GM19463 (cell line): Measurements from ENCODE around the gene PRKX.
"Not testable (repeated sequence)": the region's sequence is repeated elsewhere in the genome, so short reads cannot be mapped to it uniquely, and the experiment has no call there.

Experiments used
- ATAC-seq: cut with Tn5 transposase; IDR thresholded peaks from one replicate; pipeline ENCODE4 v1.9.1; 2021; ENCODE audit warnings: mild to moderate bottlenecking, moderate library complexity; ENCODE audit not compliant: unreplicated experiment

The PRKX gene

GRCh38 chrX:3713225-3713936 is at the start of gene PRKX:
Gene PRKX, minus strand, starts transcription at chrX:3713649. Its CDS starts 396 bp downstream, at chrX:3713253.
- ATAC-seq = peak; percentile 85

GRCh38 chrX:3763111-3763510 is 49.7 kb upstream of the PRKX start:
- ATAC-seq = no peak

GRCh38 chrX:3757510-3758025 is 44.1 kb upstream of the PRKX start:
- no peak for ATAC-seq

GRCh38 chrX:3748052-3748559 is 34.7 kb upstream of the PRKX start:
- ATAC-seq = no peak

GRCh38 chrX:3743801-3744439 is 30.5 kb upstream of the PRKX start:
- ATAC-seq = no peak

GRCh38 chrX:3740946-3741345 is 27.5 kb upstream of the PRKX start:
- not testable (repeated sequence) for ATAC-seq

- ATAC-seq = no peak
Observed at GRCh38 chrX:3738509-3738908, 25.1 kb upstream of the PRKX start.

- not testable (repeated sequence) for ATAC-seq
Observed at GRCh38 chrX:3736536-3736935, 23.1 kb upstream of the PRKX start.

GRCh38 chrX:3735891-3736290 is 22.4 kb upstream of the PRKX start:
- ATAC-seq = not testable (repeated sequence)

- ATAC-seq = not testable (repeated sequence)
Observed at GRCh38 chrX:3734456-3734855, 21.0 kb upstream of the PRKX start.

- ATAC-seq = no peak
Observed at GRCh38 chrX:3733043-3733430, 19.6 kb upstream of the PRKX start.

GRCh38 chrX:3732326-3733042 is 19.0 kb upstream of the PRKX start:
- not testable (repeated sequence) for ATAC-seq

GRCh38 chrX:3728454-3728853 is 15.0 kb upstream of the PRKX start:
- no peak for ATAC-seq

GRCh38 chrX:3723460-3723859 is 10.0 kb upstream of the PRKX start:
- ATAC-seq = not testable (repeated sequence)

- no peak for ATAC-seq
Observed at GRCh38 chrX:3717742-3718420, 4.4 kb upstream of the PRKX start.

- no peak for ATAC-seq
Observed at GRCh38 chrX:3715921-3716320, 2.5 kb upstream of the PRKX start.

GRCh38 chrX:3714706-3715479 is 1.4 kb upstream of the PRKX start:
- not testable (repeated sequence) for ATAC-seq

GRCh38 chrX:3713937-3714434 is 537 bp upstream of the PRKX start:
- ATAC-seq = no peak

- ATAC-seq = no peak
Observed at GRCh38 chrX:3712870-3713224, 602 bp downstream of the PRKX start.
